IPS DF 6.9 (cell line): Measurements from ENCODE around the gene SLC4A1AP.

Source experiments
- DNase-seq: peaks from one replicate; pipeline ENCODE4 v3.0.0-alpha.2; 2013; ENCODE audit warnings: low read depth, low spot score
- H3K27ac ChIP-seq: one replicate; pipeline ENCODE4 v1.5.1; 2013; ENCODE audit warnings: low read length, control low read depth
- H3K27me3 ChIP-seq: 2 replicates; pipeline ENCODE4 v1.6.1; 2013; ENCODE audit warnings: mild to moderate bottlenecking, low read length; ENCODE audit not compliant: control insufficient read depth, insufficient read depth
- H3K36me3 ChIP-seq: 2 replicates; pipeline ENCODE4 v1.6.1; 2013; ENCODE audit warnings: low read length; ENCODE audit not compliant: control insufficient read depth, insufficient read depth
- H3K4me1 ChIP-seq: 2 replicates; pipeline ENCODE4 v1.6.1; 2013; ENCODE audit warnings: low read length; ENCODE audit not compliant: control insufficient read depth, insufficient read depth
- H3K4me3 ChIP-seq: 2 replicates; pipeline ENCODE4 v1.5.1; 2013; ENCODE audit warnings: mild to moderate bottlenecking, low read length
- H3K9me3 ChIP-seq: 2 replicates; pipeline ENCODE4 v1.6.1; 2013; ENCODE audit warnings: low read length, inconsistent platforms; ENCODE audit not compliant: control insufficient read depth, insufficient read depth
- WGBS: extraction: QIAGEN DNeasy Blood & Tissue Kit; methylation state at CpG from one replicate; pipeline ENCODE4 v1.1.7; 2013; ENCODE audit warnings: mixed read lengths, missing lambda C conversion rate; ENCODE audit not compliant: insufficient read length, insufficient coverage; 5-methylcytosine and 5-hydroxymethylcytosine counted together

Gene SLC4A1AP

GRCh38 chr2:27717070-27717795, 53.5 kb downstream of the SLC4A1AP start:
- Histone ChIP-seq H3K4me1 (no peaks in the 10 kb centered on the region; the same call in 1 of the 2 replicates), H3K36me3 (no peaks in the 10 kb centered on the region), H3K27ac (no peak overlapping the region), H3K27me3 (no peaks in the 10 kb centered on the region), H3K9me3 (no peaks in the 10 kb centered on the region), H3K4me3 (no peak overlapping the region)
- WGBS: no CpG with 5 or more reads among the region's 9 CpGs
- no peak for DNase-seq

GRCh38 chr2:27720004-27720551, 56.4 kb downstream of the SLC4A1AP start:
- no CpG with 5 or more reads among the region's 7 CpGs for WGBS

GRCh38 chr2:27721335-27721734, 57.6 kb downstream of the SLC4A1AP start:
- Histone ChIP-seq H3K27me3 (no peaks in the 10 kb centered on the region), H3K4me1 (peaks cover 8% of the 10 kb centered on the region), H3K36me3 (no peaks in the 10 kb centered on the region), H3K4me3 (no peak overlapping the region), H3K9me3 (no peaks in the 10 kb centered on the region), H3K27ac (no peak overlapping the region)
- DNase-seq: no peak
- WGBS: no CpG with 5 or more reads among the region's 8 CpGs

More at GRCh38 chr2:27720004-27720551, 56.4 kb downstream of the SLC4A1AP start:
- Histone ChIP-seq H3K4me1 (peaks cover 6% of the 10 kb centered on the region), H3K27me3 (no peaks in the 10 kb centered on the region), H3K9me3 (no peaks in the 10 kb centered on the region), H3K27ac (no peak overlapping the region), H3K4me3 (no peak overlapping the region), H3K36me3 (no peaks in the 10 kb centered on the region)
- DNase-seq: no peak

GRCh38 chr2:27721884-27722485, 58.3 kb downstream of the SLC4A1AP start:
- H3K4me1 ChIP-seq: peaks cover 8% of the 10 kb centered on the region
- H3K36me3 ChIP-seq: no peaks in the 10 kb centered on the region
- WGBS: no CpG with 5 or more reads among the region's 2 CpGs
- H3K4me3 ChIP-seq: no peak overlapping the region
- DNase-seq: no peak
- no peak overlapping the region for H3K27ac ChIP-seq
- H3K9me3 ChIP-seq: no peaks in the 10 kb centered on the region
- H3K27me3 ChIP-seq: no peaks in the 10 kb centered on the region

- Histone ChIP-seq H3K36me3 (no peaks in the 10 kb centered on the region), H3K27me3 (no peaks in the 10 kb centered on the region), H3K4me3 (no peak overlapping the region), H3K9me3 (no peaks in the 10 kb centered on the region), H3K27ac (no peak overlapping the region), H3K4me1 (peaks cover 8% of the 10 kb centered on the region)
- WGBS: no CpG with 5 or more reads among the region's 11 CpGs
- peak; percentile 63 for DNase-seq
Measured at GRCh38 chr2:27723372-27724144, 59.9 kb downstream of the SLC4A1AP start.

GRCh38 chr2:27724191-27724590, 60.5 kb downstream of the SLC4A1AP start:
- Histone ChIP-seq H3K27ac (no peak overlapping the region), H3K27me3 (no peaks in the 10 kb centered on the region), H3K9me3 (no peaks in the 10 kb centered on the region), H3K4me3 (no peak overlapping the region), H3K4me1 (peaks cover 8% of the 10 kb centered on the region), H3K36me3 (no peaks in the 10 kb centered on the region)
- no CpG with 5 or more reads among the region's 3 CpGs for WGBS
- DNase-seq: no peak

- Histone ChIP-seq H3K9me3 (no peaks in the 10 kb centered on the region), H3K4me1 (peaks cover 8% of the 10 kb centered on the region), H3K36me3 (no peaks in the 10 kb centered on the region), H3K27me3 (no peaks in the 10 kb centered on the region), H3K4me3 (no peak overlapping the region), H3K27ac (no peak overlapping the region)
- no peak for DNase-seq
- WGBS: no CpG with 5 or more reads among the region's 5 CpGs
Measured at GRCh38 chr2:27724905-27725701, 61.4 kb downstream of the SLC4A1AP start.

- Histone ChIP-seq H3K9me3 (no peaks in the 10 kb centered on the region), H3K27me3 (no peaks in the 10 kb centered on the region), H3K36me3 (no peaks in the 10 kb centered on the region), H3K4me3 (no peak overlapping the region), H3K27ac (no peak overlapping the region), H3K4me1 (peaks cover 8% of the 10 kb centered on the region; the same call in 1 of the 2 replicates)
- WGBS: no CpG with 5 or more reads among the region's 9 CpGs
- DNase-seq: no peak
Measured at GRCh38 chr2:27727257-27727656, 63.6 kb downstream of the SLC4A1AP start.

GRCh38 chr2:27728081-27728858, 64.6 kb downstream of the SLC4A1AP start:
- Histone ChIP-seq H3K27ac (no peak overlapping the region), H3K9me3 (no peaks in the 10 kb centered on the region), H3K4me3 (no peak overlapping the region; the same call in 1 of the 2 replicates), H3K36me3 (no peaks in the 10 kb centered on the region), H3K4me1 (peaks cover 6% of the 10 kb centered on the region; the same call in 1 of the 2 replicates), H3K27me3 (no peaks in the 10 kb centered on the region)
- DNase-seq: no peak
- no CpG with 5 or more reads among the region's 5 CpGs for WGBS
